Neural cell (in vitro differentiated cells): ENCODE data around the gene ZFP1. TPM values are rescaled to one million over a fixed set of nuclear protein-coding genes. Genes with fewer than 3 reads are reported as not detected.

Experiments
- H2AFZ ChIP-seq: fragments of 200-600, 300-800 bp; sonication (generic), shearing (Covaris generic); 2 replicates; pipeline ENCODE4 v1.6.0; 2014; ENCODE audit warnings: low read depth, mild to moderate bottlenecking, antibody characterized with exemption, low read length, moderate library complexity
- H3F3A ChIP-seq: fragments of 200-600 bp; shearing (Covaris generic); 2 replicates; pipeline ENCODE4 v1.6.1; 2016; ENCODE audit warnings: mild to moderate bottlenecking, moderate library complexity, mixed read lengths, antibody characterized with exemption, low read length; ENCODE audit not compliant: insufficient read depth, poor library complexity, severe bottlenecking
- H3K27ac ChIP-seq: fragments of 200-600, 300-800 bp; sonication (generic), shearing (Covaris generic); 2 replicates; pipeline ENCODE4 v1.5.1; 2014; ENCODE audit warnings: mild to moderate bottlenecking, low read length, moderate library complexity
- H3K27me3 ChIP-seq: fragments of 300-800, 200-600 bp; sonication (generic), shearing (Covaris generic); 2 replicates; pipeline ENCODE4 v1.6.0; 2014; ENCODE audit warnings: mild to moderate bottlenecking, low read depth, low read length, moderate library complexity; ENCODE audit not compliant: insufficient read depth
- H3K36me3 ChIP-seq: fragments of 300-800, 200-600 bp; sonication (generic), shearing (Covaris generic); 2 replicates; pipeline ENCODE4 v1.5.1; 2014; ENCODE audit warnings: mild to moderate bottlenecking, antibody characterized with exemption, low read length, moderate library complexity; ENCODE audit not compliant: insufficient read depth
- H3K4me2 ChIP-seq: fragments of 300-800, 200-600 bp; sonication (generic), shearing (Covaris generic); 2 replicates; pipeline ENCODE4 v1.6.0; 2014; ENCODE audit warnings: mild to moderate bottlenecking, low read length
- H3K4me3 ChIP-seq: fragments of 300-800, 200-600 bp; sonication (generic), shearing (Covaris generic); 2 replicates; pipeline ENCODE4 v1.5.1; 2014; ENCODE audit warnings: mild to moderate bottlenecking, low read length, moderate library complexity
- H3K79me2 ChIP-seq: fragments of 200-600 bp; shearing (Covaris generic); replicated peaks from 2 replicates; pipeline ENCODE4 v1.6.0; 2014; ENCODE audit warnings: mild to moderate bottlenecking, low read length, moderate library complexity; ENCODE audit not compliant: insufficient read depth
- H3K9ac ChIP-seq: fragments of 300-800, 200-600 bp; sonication (generic), shearing (Covaris generic); 2 replicates; pipeline ENCODE4 v1.6.1; 2016; ENCODE audit warnings: mild to moderate bottlenecking, low read length, mixed read lengths
- H3K9me2 ChIP-seq: fragments of 200-600 bp; shearing (Covaris generic); 2 replicates; pipeline ENCODE4 v1.6.1; 2016; ENCODE audit warnings: mild to moderate bottlenecking, low read length, mixed read lengths; ENCODE audit not compliant: insufficient read depth
- H3K9me3 ChIP-seq: fragments of 200-600, 300-800 bp; sonication (generic), shearing (Covaris generic); 2 replicates; pipeline ENCODE4 v1.6.1; 2016; ENCODE audit warnings: mild to moderate bottlenecking, mixed run types, low read length, moderate library complexity, mixed read lengths
- H4K20me1 ChIP-seq: fragments of 200-600 bp; shearing (Covaris generic); 2 replicates; pipeline ENCODE4 v1.6.1; 2016; ENCODE audit warnings: mild to moderate bottlenecking, mixed run types; ENCODE audit not compliant: insufficient read depth
- EP300 ChIP-seq: fragments of 450-650 bp; conservative IDR thresholded peaks from 2 replicates; pipeline ENCODE4 v1.6.1; 2014; ENCODE audit warnings: antibody characterized with exemption, mild to moderate bottlenecking, moderate library complexity; ENCODE audit not compliant: poor library complexity, severe bottlenecking
- EZH2 ChIP-seq: fragments of 200-600, 300-800 bp; shearing (Covaris generic), sonication (generic); IDR thresholded peaks from 2 replicates; pipeline ENCODE4 v1.6.1; 2014; ENCODE audit warnings: antibody characterized with exemption, low read length, borderline replicate concordance, mild to moderate bottlenecking; ENCODE audit not compliant: insufficient read depth, poor library complexity, severe bottlenecking
- MXI1 ChIP-seq: fragments of 450-650 bp; conservative IDR thresholded peaks from 2 replicates; pipeline ENCODE4 v1.6.1; 2014; ENCODE audit warnings: antibody characterized with exemption, mild to moderate bottlenecking; ENCODE audit not compliant: poor library complexity, severe bottlenecking
- POLR2AphosphoS5 ChIP-seq: IDR thresholded peaks from 2 replicates; pipeline ENCODE4 v1.6.1; 2012
- RAD21 ChIP-seq: fragments of 450-650 bp; conservative IDR thresholded peaks from 2 replicates; pipeline ENCODE4 v1.6.1; 2014; ENCODE audit warnings: antibody characterized with exemption, mild to moderate bottlenecking, moderate library complexity
- SMC3 ChIP-seq: fragments of 450-650 bp; conservative IDR thresholded peaks from 2 replicates; pipeline ENCODE4 v1.6.1; 2014; ENCODE audit warnings: antibody characterized with exemption, mild to moderate bottlenecking, moderate library complexity; ENCODE audit not compliant: poor library complexity
- TAF1 ChIP-seq: IDR thresholded peaks from 2 replicates; pipeline ENCODE4 v1.6.1; 2012; ENCODE audit warnings: low read depth
- polyA plus RNA-seq: library from polyadenylated mRNA; depleted of rRNA; stranded (reverse); fragments of >200 nt; gene quantifications from 2 replicates; pipeline ENCODE4 v1.2.3, GENCODE V29; 2014
- TF ChIP-seq, protein P1 (sequence below): fragments of 450-650 bp; IDR thresholded peaks from 2 replicates; pipeline ENCODE4 v1.5.1; 2014; ENCODE audit warnings: antibody characterized with exemption, mild to moderate bottlenecking, moderate library complexity; ENCODE audit not compliant: poor library complexity, severe bottlenecking
- TF ChIP-seq, protein P2 (sequence below): IDR thresholded peaks from 2 replicates; pipeline ENCODE4 v1.6.1; 2012; ENCODE audit warnings: borderline replicate concordance

Gene ZFP1
- polyA plus RNA-seq, 1 donor from 2014 or later, result 47.1 TPM

DNA sequence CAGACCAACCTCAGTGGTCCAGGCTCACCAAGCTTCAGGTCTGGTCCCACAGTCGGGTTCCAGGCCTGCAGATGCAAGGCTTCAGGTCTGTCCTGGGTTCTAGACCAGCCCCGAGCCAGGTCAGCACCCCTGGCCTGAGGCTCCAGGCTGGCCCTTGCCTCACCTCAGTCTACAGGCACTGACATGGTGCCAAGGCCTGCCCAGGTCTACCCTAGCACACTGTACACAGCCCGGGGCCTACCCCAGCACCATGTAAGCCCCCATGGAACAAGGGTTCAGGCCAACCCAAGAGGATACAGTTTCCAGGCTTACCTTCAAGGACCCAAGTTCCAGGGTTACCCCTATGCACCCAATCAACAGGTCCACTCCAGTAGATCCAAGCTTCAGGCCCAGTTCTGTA lies 26.8 kb downstream of the ZFP1 start:
- Histone ChIP-seq H4K20me1 (no peaks in the 10 kb centered on the region), H3K9me3 (peaks cover 22% of the 10 kb centered on the region), H3K4me2 (no peak overlapping the region), H3K9me2 (no peaks in the 10 kb centered on the region), H3F3A (no peaks in the 10 kb centered on the region), H3K27ac (no peak overlapping the region), H2AFZ (no peak overlapping the region), H3K36me3 (peaks cover 24% of the 10 kb centered on the region), H3K27me3 (no peaks in the 10 kb centered on the region), H3K4me3 (no peak overlapping the region), H3K79me2 (no peaks in the 10 kb centered on the region), H3K9ac (no peak overlapping the region)
- TF ChIP-seq SMC3 (no peak), TAF1 (no peak), MXI1 (no peak), EZH2 (no peak), RAD21 (no peak), POLR2AphosphoS5 (no peak), EP300 (no peak)
- TF ChIP-seq, protein P1, sequence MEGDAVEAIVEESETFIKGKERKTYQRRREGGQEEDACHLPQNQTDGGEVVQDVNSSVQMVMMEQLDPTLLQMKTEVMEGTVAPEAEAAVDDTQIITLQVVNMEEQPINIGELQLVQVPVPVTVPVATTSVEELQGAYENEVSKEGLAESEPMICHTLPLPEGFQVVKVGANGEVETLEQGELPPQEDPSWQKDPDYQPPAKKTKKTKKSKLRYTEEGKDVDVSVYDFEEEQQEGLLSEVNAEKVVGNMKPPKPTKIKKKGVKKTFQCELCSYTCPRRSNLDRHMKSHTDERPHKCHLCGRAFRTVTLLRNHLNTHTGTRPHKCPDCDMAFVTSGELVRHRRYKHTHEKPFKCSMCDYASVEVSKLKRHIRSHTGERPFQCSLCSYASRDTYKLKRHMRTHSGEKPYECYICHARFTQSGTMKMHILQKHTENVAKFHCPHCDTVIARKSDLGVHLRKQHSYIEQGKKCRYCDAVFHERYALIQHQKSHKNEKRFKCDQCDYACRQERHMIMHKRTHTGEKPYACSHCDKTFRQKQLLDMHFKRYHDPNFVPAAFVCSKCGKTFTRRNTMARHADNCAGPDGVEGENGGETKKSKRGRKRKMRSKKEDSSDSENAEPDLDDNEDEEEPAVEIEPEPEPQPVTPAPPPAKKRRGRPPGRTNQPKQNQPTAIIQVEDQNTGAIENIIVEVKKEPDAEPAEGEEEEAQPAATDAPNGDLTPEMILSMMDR, result no peak

DNA sequence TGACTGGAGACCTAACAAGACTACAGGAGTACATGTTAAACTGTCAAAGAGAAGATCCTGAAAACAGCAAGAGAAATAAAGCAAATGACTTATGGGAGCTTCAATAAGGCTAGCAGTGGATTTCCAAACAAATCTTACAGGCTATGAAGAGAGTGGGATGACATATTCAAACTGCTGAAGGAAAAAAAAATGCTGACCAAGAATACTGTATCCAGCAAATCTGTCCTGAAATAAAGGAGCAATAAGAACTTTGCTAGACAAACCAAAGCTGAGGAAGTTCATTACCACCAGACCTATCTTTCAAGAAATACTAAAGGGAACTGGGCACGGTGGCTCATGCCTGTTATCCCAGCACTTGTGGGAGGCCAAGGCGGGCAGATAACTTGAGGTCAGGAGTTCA lies 28.6 kb downstream of the ZFP1 start:
- no peaks in the 10 kb centered on the region for H3K9me2 ChIP-seq
- peaks cover 13% of the 10 kb centered on the region for H3K9me3 ChIP-seq
- peaks cover 12% of the 10 kb centered on the region for H3K36me3 ChIP-seq
- no peaks in the 10 kb centered on the region for H4K20me1 ChIP-seq
- H2AFZ ChIP-seq, result no peak overlapping the region
- no peaks in the 10 kb centered on the region for H3K27me3 ChIP-seq
- H3K4me3 ChIP-seq, result no peak overlapping the region
- no peaks in the 10 kb centered on the region for H3K79me2 ChIP-seq
- H3K4me2 ChIP-seq, result no peak overlapping the region
- no peak overlapping the region for H3K9ac ChIP-seq
- H3K27ac ChIP-seq, result no peak overlapping the region
- H3F3A ChIP-seq, result no peaks in the 10 kb centered on the region
- TF ChIP-seq, protein P2, sequence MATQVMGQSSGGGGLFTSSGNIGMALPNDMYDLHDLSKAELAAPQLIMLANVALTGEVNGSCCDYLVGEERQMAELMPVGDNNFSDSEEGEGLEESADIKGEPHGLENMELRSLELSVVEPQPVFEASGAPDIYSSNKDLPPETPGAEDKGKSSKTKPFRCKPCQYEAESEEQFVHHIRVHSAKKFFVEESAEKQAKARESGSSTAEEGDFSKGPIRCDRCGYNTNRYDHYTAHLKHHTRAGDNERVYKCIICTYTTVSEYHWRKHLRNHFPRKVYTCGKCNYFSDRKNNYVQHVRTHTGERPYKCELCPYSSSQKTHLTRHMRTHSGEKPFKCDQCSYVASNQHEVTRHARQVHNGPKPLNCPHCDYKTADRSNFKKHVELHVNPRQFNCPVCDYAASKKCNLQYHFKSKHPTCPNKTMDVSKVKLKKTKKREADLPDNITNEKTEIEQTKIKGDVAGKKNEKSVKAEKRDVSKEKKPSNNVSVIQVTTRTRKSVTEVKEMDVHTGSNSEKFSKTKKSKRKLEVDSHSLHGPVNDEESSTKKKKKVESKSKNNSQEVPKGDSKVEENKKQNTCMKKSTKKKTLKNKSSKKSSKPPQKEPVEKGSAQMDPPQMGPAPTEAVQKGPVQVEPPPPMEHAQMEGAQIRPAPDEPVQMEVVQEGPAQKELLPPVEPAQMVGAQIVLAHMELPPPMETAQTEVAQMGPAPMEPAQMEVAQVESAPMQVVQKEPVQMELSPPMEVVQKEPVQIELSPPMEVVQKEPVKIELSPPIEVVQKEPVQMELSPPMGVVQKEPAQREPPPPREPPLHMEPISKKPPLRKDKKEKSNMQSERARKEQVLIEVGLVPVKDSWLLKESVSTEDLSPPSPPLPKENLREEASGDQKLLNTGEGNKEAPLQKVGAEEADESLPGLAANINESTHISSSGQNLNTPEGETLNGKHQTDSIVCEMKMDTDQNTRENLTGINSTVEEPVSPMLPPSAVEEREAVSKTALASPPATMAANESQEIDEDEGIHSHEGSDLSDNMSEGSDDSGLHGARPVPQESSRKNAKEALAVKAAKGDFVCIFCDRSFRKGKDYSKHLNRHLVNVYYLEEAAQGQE, result no peak
- TF ChIP-seq MXI1 (no peak), POLR2AphosphoS5 (no peak), SMC3 (no peak), EP300 (no peak), RAD21 (no peak)
- TF ChIP-seq, protein P1, result no peak
